ENCODE results near the gene SLC25A38. TPM values are rescaled to one million over a fixed set of nuclear protein-coding genes. Genes with fewer than 3 reads are reported as not detected.
"Not testable (repeated sequence)": the region's sequence is repeated elsewhere in the genome, so short reads cannot be mapped to it uniquely, and the experiment has no call there.

The SLC25A38 gene
- total and polyA plus RNA-seq, 10 of the 15 experiments (the other 5 are each of a cell fraction or from before 2014, with no cell fraction given) = 15.2 to 55.2 (median 39.2) TPM

DNA sequence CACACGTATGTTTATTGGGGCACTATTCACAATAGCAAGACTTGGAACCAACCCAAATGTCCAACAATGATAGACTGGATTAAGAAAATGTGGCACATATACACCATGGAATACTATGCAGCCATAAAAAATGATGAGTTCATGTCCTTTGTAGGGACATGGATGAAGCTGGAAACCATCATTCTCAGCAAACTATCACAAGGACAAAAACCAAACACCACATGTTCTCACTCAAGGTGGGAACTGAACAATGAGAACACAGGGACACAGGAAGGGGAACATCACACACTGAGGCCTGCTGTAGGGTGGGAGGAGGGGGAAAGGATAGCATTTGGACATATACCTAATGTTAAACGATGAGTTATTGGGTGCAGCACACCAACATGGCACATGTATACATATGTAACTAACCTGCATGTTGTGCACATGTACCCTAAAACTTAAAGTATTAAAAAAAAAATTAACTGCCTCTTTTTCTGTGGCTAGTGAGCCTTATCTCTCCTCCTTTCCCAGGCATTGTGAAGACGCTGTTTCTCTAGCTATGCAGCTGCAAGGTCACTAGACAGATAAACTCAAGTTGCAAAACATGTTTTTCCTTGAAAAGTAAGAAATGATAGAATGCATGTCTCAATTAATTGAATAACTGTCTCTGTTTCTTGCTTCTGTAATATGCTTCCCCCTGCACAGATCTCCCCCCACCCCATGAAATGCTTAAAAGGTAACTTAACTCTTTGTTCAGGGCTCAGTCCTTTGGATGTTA lies 29.8 kb upstream of the SLC25A38 start:
- H3K36me3 ChIP-seq (ENCODE audit: control insufficient read depth in 2 of 2, insufficient read depth in 2 of 2, low read length in 1 of 2); CTCF ChIA-PET; H3K79me2 ChIP-seq (ENCODE audit: control insufficient read depth, insufficient read depth, low read length); H3K4me3 ChIP-seq; H4K20me1 ChIP-seq (ENCODE audit: control insufficient read depth, insufficient read depth); intact Hi-C loops (cut with micrococcal nuclease; ENCODE audit: unreplicated experiment); H3K9me3 ChIP-seq (replicated peaks; ENCODE audit: control insufficient read depth, insufficient read depth, low read length); BruUV-seq (replicated peaks); in situ Hi-C loops (cut with MboI); H3K27me3 ChIP-seq (replicated peaks in 1 of 2; ENCODE audit: control insufficient read depth in 2 of 2, insufficient read depth in 2 of 2, low read length in 1 of 2); ATAC-seq; DNase-seq (ENCODE audit: low read depth, low spot score); H3K27ac ChIP-seq (ENCODE audit: control insufficient read depth, insufficient read depth); SMC1A ChIA-PET (ENCODE audit: uncharacterized antibody, unreplicated experiment); H2AFZ ChIP-seq (ENCODE audit: control insufficient read depth, low read depth, low read length); H3K4me1 ChIP-seq (ENCODE audit: control insufficient read depth, insufficient read depth, low read length); H3K4me2 ChIP-seq (ENCODE audit: control insufficient read depth, insufficient read depth); POLR2A ChIA-PET; H3K9ac ChIP-seq (ENCODE audit: control insufficient read depth, insufficient read depth, low read length); RAD21 ChIA-PET (ENCODE audit: unreplicated experiment); FAIRE-seq: not testable (repeated sequence)
- WGBS (ENCODE audit: insufficient coverage, insufficient replicate concordance, low lambda C conversion rate, missing lambda C conversion rate) = 58% methylated on average over 3 of the region's 3 CpGs

DNA sequence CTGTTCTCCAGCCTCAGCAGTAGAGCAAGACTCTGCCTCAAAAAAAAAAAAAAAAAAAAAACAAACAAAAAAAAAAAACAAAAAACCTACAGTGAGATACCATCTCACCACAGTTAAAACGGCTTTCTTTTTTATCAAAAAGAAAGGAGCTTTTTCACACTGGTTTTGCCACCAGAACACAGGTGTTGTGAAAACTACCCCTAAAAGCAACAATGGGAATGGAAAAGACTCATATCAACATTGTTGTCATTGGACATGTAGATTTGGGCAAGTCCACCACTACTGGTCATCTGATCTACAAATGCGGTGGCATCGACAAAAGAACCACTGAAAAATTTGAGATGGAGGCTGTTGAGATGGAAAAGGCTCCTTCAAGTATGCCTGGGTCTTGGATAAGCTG lies 24.8 kb upstream of the SLC25A38 start:
- Histone ChIP-seq H3K27me3 (replicated peaks in 1 of 2; ENCODE audit: control insufficient read depth in 2 of 2, insufficient read depth in 2 of 2, low read length in 1 of 2) (no peaks in the 10 kb centered on the region), H3K27ac (ENCODE audit: control insufficient read depth, insufficient read depth) (no peak overlapping the region), H3K9me3 (replicated peaks; ENCODE audit: control insufficient read depth, insufficient read depth, low read length) (no peaks in the 10 kb centered on the region; the same call in 2 of the 3 replicates), H3K4me1 (ENCODE audit: control insufficient read depth, insufficient read depth, low read length) (peaks cover 11% of the 10 kb centered on the region), H2AFZ (ENCODE audit: control insufficient read depth, low read depth, low read length) (no peak overlapping the region), H4K20me1 (ENCODE audit: control insufficient read depth, insufficient read depth) (no peaks in the 10 kb centered on the region), H3K4me2 (ENCODE audit: control insufficient read depth, insufficient read depth) (no peak overlapping the region), H3K4me3 (no peak overlapping the region), H3K79me2 (ENCODE audit: control insufficient read depth, insufficient read depth, low read length) (no peaks in the 10 kb centered on the region), H3K9ac (ENCODE audit: control insufficient read depth, insufficient read depth, low read length) (no peak overlapping the region), H3K36me3 (ENCODE audit: control insufficient read depth in 2 of 2, insufficient read depth in 2 of 2, low read length in 1 of 2) (no peaks in the 10 kb centered on the region)
- POLR2A ChIA-PET = interaction anchor here (1.5 kb wide), 1 partner anchor 19 kb away, joined by 4 read pairs; no protein-coding TSS in a partner anchor
- DNase-seq (ENCODE audit: low read depth, low spot score) (no peak), FAIRE-seq (no peak), ATAC-seq (no peak)
- intact Hi-C loops (cut with micrococcal nuclease; ENCODE audit: unreplicated experiment) = no loop called here
- SMC1A ChIA-PET (ENCODE audit: uncharacterized antibody, unreplicated experiment) = interaction anchor here (1.6 to 6.4 kb wide), 2 partner anchors 12 to 19 kb away, joined by 4 to 39 read pairs; no protein-coding TSS in a partner anchor
- CTCF ChIA-PET = interaction anchor here (1.2 kb wide), 1 partner anchor 67 kb away, joined by 4 read pairs; no protein-coding TSS in a partner anchor
- TF ChIP-seq, protein P1, sequence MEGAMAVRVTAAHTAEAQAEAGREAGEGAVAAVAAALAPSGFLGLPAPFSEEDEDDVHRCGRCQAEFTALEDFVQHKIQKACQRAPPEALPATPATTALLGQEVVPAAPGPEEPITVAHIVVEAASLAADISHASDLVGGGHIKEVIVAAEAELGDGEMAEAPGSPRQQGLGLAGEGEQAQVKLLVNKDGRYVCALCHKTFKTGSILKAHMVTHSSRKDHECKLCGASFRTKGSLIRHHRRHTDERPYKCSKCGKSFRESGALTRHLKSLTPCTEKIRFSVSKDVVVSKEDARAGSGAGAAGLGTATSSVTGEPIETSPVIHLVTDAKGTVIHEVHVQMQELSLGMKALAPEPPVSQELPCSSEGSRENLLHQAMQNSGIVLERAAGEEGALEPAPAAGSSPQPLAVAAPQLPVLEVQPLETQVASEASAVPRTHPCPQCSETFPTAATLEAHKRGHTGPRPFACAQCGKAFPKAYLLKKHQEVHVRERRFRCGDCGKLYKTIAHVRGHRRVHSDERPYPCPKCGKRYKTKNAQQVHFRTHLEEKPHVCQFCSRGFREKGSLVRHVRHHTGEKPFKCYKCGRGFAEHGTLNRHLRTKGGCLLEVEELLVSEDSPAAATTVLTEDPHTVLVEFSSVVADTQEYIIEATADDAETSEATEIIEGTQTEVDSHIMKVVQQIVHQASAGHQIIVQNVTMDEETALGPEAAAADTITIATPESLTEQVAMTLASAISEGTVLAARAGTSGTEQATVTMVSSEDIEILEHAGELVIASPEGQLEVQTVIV (IDR thresholded peaks at IDR 0.05; ENCODE audit: borderline replicate concordance, partially characterized antibody) = no peak
- TF ChIP-seq ZNF622 (IDR thresholded peaks at IDR 0.05) = no peak
- TF ChIP-seq RB1 (IDR thresholded peaks at IDR 0.05; ENCODE audit: borderline replicate concordance) = no peak
- TF ChIP-seq, protein P2, sequence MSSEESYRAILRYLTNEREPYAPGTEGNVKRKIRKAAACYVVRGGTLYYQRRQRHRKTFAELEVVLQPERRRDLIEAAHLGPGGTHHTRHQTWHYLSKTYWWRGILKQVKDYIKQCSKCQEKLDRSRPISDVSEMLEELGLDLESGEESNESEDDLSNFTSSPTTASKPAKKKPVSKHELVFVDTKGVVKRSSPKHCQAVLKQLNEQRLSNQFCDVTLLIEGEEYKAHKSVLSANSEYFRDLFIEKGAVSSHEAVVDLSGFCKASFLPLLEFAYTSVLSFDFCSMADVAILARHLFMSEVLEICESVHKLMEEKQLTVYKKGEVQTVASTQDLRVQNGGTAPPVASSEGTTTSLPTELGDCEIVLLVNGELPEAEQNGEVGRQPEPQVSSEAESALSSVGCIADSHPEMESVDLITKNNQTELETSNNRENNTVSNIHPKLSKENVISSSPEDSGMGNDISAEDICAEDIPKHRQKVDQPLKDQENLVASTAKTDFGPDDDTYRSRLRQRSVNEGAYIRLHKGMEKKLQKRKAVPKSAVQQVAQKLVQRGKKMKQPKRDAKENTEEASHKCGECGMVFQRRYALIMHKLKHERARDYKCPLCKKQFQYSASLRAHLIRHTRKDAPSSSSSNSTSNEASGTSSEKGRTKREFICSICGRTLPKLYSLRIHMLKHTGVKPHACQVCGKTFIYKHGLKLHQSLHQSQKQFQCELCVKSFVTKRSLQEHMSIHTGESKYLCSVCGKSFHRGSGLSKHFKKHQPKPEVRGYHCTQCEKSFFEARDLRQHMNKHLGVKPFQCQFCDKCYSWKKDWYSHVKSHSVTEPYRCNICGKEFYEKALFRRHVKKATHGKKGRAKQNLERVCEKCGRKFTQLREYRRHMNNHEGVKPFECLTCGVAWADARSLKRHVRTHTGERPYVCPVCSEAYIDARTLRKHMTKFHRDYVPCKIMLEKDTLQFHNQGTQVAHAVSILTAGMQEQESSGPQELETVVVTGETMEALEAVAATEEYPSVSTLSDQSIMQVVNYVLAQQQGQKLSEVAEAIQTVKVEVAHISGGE (CRISPR knock-in tag; IDR thresholded peaks at IDR 0.05) = no peak
- in situ Hi-C loops (cut with MboI) = no loop called here
- 67% methylated on average over 3 of the region's 3 CpGs for WGBS (ENCODE audit: insufficient coverage, insufficient replicate concordance, low lambda C conversion rate, missing lambda C conversion rate)
- no TSS peak for BruUV-seq (replicated peaks)
- RAD21 ChIA-PET (ENCODE audit: unreplicated experiment) = interaction anchor here (0.6 to 1.1 kb wide), 2 partner anchors 10 to 103 kb away, joined by 3 to 5 read pairs; no protein-coding TSS in a partner anchor
